ENCODE measurements around the gene FAM163A.
A peak's percentile ranks its signal among the peaks of the same experiment; 100 is the strongest.
"Not testable (repeated sequence)": the region's sequence is repeated elsewhere in the genome, so short reads cannot be mapped to it uniquely, and the experiment has no call there.

FAM163A gene

GRCh38 chr1:179794669-179795068 is 51.6 kb downstream of the FAM163A start:
- DNase-seq, result no peak

- DNase-seq, result no peak
Measured at GRCh38 chr1:179798213-179798863, 55.2 kb downstream of the FAM163A start.

DNA sequence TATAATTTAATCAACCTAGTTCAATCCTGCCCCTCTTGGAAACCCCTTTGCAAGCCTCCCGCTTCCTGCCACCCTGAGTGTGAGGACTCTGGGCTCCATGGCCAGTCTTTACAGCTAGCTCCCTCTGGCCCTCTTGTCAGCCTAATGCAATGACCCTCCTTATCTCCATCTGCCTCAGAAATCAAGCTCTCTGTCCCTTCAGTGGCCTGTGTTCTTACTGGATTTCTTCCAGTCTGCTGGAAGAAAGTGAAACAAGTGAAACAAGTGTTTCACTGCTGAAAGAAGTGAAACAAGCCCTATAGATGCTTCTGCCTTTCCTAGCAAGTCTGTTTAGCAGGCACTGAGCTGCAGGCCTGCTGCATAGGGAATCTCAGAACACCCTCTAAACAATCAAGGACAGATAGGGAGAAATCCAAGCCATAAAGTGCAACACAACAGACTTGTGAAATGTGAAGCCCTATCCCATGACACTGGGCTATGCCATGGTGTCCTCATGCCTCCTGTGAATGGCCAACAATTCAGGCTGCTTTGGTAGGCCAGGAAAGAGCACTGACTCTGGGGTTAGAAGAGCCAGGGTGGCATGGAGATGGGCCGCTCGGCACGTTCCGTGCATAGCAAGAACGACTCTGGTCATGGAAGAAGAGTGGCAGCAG is 55.9 kb downstream of the FAM163A start:
- no peak for DNase-seq

DNA sequence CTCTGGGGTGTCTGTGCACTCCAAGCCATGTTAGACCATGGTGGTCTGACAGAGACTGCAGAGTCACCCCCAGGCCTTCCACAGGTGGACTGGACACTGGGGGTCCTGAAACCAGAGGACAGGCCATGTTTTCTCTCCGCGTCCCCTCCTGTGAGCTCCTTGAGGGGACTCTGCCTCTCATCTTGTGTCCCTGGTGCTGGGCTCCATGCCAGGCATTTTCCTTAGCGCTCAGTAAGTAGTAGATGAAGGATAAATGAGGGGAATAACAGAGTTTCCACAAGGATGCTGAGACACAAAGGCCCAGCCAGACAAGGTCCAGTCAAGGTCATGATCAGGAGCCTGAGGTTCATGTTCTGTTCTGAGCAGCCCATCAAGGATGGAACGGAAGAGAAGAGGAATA is 57.4 kb downstream of the FAM163A start:
- DNase-seq, result no peak

- no peak for DNase-seq
Measured at GRCh38 chr1:179803104-179803503, 60.0 kb downstream of the FAM163A start.

DNA sequence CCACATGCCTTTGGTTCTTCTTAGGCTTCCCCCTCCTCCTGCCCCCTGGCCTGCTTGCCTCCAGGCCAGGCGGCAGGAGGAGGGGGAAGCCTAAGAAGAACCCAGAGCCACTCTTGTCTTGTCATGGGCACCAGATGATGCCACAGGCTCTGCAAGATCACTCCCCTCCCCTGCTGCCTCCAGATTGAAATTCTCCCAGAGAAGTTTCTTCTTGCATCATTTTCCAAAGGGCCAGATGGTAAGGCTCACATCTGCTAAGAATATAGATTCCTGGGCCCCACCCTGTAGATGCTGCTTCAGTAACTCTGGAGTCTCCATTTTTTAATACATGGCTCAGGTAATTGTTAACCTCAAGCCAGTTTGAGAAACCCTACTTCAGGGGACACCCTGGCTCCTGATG is 60.8 kb downstream of the FAM163A start:
- DNase-seq, result no peak

GRCh38 chr1:179804417-179804816 is 61.3 kb downstream of the FAM163A start:
- DNase-seq, result not testable (repeated sequence)

DNA sequence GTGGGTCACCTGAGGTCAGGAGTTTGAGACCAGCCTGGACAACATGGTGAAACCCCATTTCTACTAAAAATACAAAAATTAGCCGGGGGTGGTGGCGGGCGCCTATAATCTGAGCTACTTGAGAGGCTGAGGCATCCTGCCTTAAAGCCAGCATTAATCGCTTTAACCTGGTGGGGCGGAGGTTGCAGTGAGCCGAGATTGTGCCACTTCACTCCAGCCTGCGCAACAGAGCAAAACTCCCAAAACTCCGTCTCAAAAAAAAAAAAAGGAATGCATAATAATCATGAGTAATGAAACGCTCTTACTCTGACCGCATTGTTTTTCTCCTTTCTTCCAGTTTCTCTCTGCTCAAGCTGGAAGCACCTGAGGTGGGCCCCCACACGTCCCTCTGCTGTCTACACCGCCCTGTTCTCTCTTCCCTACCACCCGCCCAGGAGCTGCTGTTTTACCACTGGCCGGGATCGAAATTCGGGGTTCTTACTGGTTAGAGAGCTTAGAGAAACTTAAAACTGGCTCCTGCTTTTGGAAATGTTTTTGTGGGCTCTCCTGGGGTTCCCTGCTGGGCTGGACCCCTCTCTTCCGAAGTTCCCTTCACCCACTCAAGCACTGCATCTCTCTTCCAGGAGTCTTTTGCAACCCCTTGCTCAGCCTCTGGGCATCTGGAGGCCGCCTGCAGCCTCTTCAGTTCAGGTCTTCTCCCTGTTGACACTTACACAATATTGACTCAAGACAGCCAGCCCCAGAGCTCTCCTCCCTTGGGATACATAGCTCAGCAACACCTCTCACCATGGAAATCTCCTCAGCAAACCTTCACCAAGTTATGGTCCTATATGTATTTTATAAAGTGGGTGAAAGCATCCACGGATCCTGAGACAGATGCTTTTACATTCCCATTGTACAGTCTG is 62.5 kb downstream of the FAM163A start:
- DNase-seq, result no peak

DNA sequence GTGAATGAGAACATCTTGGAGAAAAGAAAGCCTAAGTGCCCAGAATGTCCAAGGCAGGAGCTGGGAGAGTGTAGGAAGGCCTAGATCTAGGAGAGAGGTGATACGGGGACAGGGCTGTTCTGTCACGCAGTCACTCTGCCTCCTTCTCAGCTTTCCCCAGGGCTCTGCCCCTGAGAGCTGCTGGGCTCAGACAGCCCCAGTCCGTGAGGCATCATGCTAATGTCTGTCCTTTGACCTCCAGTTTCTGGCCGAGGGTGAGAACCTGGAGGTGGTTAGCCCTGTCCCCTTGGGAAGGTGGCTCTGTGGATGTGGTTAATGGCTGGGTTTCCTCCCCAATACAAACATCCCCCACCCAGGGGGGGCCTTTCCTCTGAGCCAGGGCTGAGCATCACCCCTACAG is 63.2 kb downstream of the FAM163A start:
- no peak for DNase-seq

- DNase-seq, result no peak
Measured at GRCh38 chr1:179807291-179807690, 64.2 kb downstream of the FAM163A start.

DNA sequence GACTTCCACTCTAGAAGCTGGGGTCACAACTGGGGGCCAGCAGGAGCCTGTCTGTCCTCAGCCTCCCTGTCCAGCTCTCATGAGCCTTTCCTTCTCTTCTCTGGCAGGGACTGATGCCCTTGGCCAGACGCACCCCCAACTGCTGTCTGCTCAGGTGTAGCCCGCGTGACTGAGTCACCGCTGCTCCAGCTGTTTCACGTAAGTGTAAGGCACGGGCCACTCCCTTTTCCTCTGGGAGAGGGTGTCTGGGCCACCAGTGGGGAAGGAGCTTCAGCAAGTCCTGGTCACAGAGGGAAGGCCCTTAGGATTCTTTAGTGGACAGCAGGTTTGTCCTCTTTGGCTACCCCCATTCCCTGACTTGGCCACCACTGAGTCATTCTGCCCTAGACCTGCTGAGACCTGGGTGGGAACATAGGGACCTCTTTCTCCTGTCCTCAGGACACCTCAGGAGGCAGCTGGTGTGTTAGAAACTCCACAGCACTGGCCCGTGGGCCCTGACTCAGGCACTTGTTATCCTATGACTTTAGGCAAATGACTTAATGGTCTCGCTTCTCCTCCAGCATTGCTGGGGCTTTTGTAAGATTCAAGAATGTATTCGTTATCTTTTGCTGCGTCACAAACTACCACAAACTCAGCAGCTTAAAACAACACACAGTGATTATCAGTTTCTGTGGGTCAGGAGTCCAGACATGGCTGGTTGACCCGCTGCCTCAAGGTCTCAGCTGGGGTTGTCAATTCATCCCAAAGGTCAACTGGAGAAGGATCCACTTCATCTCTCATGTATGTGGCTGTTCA is 64.8 kb downstream of the FAM163A start:
- DNase-seq, result no peak

- DNase-seq, result no peak
Measured at GRCh38 chr1:179808503-179808902, 65.4 kb downstream of the FAM163A start.

DNA sequence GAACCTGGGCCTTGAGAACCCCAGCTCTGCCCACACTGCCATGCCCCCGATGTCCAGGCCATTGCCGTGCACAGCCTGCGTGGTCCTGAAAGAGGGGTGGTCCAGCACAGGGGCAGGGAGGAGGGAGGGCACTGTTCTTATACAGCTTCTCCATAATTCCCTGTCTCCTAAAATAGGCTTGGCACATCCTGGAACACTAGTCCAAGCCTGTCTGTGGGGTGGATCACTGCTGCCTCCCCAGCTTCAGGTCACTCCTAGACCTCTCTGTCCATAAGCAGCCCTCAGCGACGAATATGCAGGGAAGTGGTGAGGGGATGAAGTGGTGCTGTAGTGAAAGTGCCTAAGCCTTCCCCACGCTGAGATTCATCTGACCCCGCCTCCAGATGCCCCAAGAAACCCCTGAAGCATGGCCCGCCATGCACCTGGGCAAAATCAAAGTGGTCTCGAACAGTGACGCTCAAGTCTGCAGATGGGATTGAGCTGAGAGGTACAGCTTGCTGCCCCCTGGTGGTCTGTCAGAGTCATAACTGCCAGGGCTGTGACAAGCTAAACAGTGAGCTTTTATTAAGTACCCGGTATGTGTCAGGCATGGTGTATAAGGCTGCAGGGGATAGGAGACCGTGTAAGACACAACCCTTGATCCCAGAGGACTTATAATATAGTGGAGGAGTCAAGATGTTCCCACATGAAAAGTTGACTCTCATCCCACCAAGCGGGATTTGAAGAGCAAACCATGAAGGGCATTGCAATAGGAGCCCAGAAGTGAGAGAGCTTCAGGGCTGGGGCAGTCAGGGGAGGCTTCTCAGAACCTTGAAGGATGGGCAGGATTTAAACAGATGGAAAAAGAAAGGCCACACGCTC is 66.6 kb downstream of the FAM163A start:
- DNase-seq, result peak; percentile 80

DNA sequence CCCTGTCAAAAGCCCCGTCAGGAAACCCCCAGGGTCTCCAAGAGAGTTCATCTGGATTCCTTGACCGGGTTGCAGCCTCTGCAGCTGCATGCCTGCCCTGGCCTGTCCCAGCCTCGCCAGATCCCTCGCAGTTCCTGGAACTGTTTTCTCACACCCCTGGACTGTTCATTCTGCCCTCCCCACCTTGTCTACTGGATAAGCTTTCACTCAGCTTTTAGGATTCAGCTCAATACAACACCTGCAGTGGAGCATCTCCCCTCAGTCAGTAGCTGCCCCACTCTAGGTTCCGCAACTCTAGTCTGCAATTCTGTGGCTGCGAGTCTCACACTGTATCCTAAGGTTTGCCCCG is 67.2 kb downstream of the FAM163A start:
- no peak for DNase-seq

- no peak for DNase-seq
Measured at GRCh38 chr1:179812501-179813292, 69.6 kb downstream of the FAM163A start.

GRCh38 chr1:179813626-179814545 is 70.8 kb downstream of the FAM163A start:
- DNase-seq, result no peak

DNA sequence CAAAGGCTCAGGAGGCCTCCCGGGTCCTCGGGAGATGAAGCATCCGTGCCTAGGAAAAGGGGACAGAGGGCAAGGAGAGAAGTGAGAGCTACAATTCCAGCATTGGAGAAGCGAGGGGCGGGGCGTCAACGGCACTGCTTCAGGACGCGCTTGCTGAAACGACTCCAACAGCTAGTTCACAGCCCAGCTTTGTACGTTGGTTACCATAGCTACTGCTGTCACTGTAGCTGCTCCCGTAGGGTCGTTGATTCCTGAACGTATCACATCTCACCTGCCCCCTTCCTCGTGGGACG is 71.4 kb downstream of the FAM163A start:
- no peak for DNase-seq

- DNase-seq, result no peak
Measured at GRCh38 chr1:179815641-179816040, 72.5 kb downstream of the FAM163A start.

GRCh38 chr1:179816196-179816960 is 73.3 kb downstream of the FAM163A start:
- no peak for DNase-seq

- no peak for DNase-seq
Measured at GRCh38 chr1:179817056-179817455, 74.0 kb downstream of the FAM163A start.

Measured in NCI-H1092 (cell line).